HG03432 (cell line): ENCODE results near the gene KLHL41.

Experiments
- ATAC-seq: cut with Tn5 transposase; IDR thresholded peaks from one replicate; pipeline ENCODE4 v1.9.1; 2021; ENCODE audit warnings: mild to moderate bottlenecking, moderate library complexity; ENCODE audit not compliant: unreplicated experiment

Gene KLHL41

DNA sequence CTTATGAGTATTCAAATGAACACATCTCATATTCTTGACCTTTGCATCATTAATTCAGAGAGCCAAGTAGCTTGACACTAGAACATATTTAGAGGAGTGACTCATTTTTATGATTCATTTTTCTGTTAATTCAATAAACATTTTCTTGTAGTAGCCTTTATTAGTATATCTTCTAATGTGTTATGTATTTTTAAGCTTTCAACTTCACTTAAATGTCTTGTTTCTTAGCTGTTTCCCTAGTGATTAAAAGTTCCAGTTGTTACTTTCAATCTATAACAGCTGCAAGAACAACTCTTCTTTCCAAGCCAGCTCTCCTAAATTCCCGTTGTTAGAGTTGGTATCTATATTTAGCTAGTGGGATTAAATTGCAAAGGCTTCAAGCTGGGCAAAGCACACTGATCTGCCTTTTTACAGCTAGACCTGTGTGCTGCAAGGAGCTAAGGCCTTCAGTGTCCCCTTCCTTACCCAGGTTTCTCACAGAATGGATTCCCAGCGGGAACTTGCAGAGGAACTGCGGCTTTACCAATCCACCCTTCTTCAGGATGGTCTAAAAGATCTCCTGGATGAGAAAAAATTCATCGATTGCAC, at the start of gene KLHL41:
TSS of gene KLHL41 (plus strand) at position 405 of the 588 bp plus-strand sequence. CDS start at position 482, 77 bp downstream.
- no peak for ATAC-seq

DNA sequence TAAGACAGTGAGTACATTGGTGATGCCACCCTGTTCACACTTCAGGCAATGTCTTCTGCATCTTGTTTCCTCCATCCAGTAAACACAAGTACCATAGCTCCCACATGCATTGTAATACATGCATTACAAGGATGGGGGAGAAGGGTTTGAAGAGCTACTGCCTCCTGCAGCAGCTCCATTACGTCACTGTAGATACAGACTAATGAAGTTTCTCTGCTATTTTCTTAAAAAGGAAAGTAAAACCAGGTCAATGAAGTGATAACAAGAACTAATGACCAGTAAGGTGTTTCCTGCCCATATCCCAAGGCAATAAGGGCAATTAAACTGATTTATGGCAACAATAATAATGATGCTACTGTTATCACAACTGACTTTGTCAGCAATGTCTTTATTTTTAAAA, 48.4 kb upstream of the KLHL41 start:
- no peak for ATAC-seq

DNA sequence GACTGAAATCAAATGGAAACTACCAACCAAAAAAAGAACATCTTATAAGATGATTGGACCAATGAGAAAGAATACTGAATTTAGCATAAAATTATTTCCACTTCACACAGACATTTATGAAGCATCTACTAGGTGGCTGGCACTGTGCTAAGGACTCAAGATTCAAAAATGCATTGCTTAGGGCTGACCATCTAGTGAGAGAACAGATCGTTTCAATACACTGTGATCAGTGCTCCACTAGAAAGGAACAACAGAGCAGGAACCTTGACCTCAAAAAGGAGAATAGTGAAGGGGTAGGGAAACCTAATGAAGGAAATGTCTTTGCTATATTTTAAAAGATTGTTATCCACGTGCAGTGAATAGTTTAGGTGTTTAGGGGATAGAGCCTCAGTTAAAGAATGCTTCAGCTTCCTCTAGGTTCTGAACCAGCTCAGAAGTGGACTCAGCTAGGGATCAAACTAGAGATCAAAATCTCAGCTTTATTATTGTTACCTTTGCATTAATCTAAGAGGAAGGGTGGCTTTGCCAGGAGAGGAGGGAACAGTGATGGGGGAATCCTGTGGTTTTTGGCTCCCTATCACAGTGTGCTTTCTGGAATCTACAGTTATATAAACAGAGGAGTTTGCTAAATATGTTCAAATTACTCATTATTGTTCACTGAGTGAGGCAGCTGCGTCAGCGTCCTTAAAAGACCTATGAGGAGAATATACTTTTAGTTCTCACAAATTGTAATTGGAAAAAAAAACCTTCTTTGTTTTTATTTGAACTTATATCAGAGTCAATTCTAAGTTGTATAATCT, 46.4 kb upstream of the KLHL41 start:
- no peak for ATAC-seq

DNA sequence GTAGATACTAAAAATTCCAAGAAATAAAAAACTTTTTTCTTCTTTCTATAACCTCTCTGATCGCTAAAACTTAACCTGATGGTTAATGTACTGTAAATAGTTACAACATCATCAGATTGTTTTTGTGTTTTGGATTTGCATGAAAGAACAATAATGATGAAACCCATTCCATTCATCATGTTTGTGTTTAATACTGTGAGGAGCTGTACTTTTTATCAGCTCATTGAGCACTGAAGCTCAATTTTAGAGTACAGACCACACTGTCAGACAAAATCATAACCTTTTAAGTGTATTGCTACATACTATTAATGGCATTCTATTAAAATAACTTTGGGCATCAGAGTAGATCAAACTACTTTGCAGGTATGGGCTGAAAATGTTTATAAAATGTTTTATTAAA, 45.0 kb upstream of the KLHL41 start:
- no peak for ATAC-seq

DNA sequence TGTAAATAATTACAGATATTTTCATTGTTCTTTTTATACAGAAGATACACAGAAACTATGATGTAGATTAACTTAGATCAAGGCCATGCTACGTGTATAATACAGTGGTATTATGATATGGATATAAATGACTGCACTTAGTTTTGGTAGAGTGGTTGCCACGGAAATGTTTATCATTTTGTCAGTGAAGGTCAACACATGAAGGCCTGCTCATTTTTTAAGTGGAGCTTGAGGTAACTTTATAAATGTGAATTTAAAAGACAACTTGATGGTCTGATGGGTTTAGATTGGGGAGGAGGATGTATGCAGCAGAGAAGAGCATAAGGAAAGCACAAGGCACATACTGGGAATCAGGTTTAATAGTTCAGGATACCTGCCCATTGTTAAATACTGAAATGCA, 44.6 kb upstream of the KLHL41 start:
- ATAC-seq = no peak

DNA sequence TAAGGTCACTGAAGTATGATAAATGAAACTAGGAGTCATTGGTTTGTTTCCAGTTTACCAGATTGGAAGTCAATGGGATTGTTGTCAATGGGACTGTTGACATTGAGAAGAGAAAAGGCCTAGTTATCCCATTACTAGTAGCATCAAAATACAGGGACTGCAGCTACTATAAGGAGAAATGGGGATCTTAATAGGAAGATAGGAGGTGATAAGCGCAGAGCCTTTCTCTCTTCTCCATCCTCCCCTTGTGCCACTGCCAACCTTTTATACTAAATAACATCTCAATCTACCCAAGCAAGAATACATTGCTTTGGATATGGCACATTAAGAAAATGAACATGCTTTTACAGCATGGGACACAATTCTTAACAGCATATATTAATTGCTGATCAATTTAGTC, 40.7 kb upstream of the KLHL41 start:
- ATAC-seq = no peak

DNA sequence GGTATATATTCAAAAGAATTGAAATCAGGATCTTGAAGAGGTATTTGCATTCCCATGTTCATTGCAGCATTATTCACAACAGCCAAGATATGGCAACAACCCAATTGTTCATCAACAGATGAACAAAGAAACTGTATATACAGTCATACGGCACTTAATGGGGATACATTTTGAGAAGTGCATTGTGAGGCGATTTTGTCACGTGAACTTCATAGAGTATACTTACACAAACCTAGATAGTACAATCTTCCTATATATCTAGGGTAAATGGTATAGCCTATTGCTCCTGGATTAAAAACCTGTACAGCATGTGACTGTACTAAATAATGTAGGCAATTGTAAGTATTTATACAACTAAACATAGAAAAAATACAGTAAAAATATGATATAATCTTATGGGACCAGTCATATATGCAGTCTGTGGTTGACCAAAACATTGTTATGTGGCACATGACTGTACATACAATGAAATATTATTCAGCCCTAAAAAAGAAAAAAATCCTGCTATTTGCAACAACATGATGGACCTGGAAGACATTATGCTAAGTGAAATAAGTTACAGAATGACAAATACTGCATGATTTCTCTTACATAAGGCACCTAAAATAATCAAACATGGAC, 39.4 kb upstream of the KLHL41 start:
- ATAC-seq = no peak

DNA sequence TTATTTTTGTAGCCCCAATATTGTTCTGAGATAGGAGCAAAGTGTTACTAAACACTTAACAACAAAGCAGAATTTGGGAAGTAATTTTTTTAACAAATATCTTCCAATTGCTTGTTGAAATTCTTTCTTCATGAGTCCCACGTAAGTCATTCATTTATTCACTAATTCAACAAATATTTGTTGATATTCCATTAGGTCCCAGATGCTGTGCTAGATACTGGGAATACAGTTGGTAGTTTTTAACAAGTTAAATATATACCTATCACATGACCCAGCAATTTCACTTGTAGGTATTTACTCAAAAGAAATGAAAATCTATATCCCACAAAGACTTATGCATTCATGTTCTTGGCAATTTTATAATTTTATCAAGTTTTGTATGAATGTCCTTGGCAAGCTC, 37.3 kb upstream of the KLHL41 start:
- no peak for ATAC-seq

DNA sequence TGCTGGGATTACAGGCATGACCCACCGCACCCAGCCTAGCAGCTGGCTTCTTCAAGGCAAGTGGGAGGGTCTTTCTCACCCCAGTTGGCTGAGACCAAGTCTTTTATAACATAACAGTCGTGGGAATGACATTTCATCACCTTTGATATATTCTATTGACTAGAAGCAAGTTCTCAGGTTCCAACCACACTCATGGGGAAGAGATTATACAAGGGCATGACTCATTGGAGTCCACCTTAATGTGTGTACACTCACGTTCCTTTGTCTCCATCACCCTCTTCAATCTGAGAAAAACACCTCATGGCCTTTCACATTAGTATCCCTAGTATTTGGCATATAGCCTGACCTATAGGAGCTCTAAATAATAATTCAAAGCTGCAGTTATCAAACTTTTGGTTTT, 33.0 kb upstream of the KLHL41 start:
- ATAC-seq = no peak

DNA sequence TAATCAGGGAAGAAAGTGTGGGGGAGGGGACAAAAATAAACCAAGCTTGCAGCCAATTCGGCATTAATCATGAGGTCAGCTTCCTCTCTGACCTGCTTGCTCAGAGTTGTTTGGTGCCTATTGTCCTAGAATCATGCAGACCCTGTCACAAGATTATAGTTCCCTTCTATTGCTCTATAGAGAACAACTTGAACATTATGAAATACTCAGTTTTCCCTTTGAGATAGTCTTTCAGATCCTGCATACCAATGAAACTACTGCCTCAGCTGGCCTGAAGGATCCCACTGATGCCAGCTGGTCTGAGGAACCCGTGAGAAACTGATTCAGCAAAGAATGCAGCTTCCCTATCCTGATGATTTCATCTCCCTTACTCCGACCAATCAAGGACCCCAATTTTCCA, 31.2 kb upstream of the KLHL41 start:
- no peak for ATAC-seq

DNA sequence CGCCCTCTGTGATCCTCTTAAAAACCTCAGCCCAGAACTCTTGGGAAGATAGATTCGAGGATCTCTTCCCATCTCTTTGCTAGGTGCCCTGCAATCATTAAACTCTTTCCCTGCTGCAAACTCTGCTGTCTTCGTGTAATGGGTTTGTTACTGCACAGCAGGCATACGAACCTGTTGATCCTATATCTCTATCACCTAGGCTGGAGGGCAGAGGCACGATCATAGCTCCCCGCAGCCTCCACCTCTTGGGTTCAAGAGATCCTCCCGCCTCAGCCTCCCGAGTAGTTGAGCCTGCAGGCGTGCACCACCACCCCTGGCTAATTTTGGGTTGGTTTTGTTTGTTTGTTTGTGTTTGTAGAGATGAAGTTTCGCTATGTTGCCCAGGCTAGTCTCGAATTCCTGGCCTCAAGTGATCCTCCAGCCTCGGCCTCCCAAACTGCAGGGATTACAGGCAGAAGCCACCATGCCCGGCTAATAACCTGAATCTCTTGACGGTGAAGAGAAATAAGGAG, 30.7 kb upstream of the KLHL41 start:
- no peak for ATAC-seq

DNA sequence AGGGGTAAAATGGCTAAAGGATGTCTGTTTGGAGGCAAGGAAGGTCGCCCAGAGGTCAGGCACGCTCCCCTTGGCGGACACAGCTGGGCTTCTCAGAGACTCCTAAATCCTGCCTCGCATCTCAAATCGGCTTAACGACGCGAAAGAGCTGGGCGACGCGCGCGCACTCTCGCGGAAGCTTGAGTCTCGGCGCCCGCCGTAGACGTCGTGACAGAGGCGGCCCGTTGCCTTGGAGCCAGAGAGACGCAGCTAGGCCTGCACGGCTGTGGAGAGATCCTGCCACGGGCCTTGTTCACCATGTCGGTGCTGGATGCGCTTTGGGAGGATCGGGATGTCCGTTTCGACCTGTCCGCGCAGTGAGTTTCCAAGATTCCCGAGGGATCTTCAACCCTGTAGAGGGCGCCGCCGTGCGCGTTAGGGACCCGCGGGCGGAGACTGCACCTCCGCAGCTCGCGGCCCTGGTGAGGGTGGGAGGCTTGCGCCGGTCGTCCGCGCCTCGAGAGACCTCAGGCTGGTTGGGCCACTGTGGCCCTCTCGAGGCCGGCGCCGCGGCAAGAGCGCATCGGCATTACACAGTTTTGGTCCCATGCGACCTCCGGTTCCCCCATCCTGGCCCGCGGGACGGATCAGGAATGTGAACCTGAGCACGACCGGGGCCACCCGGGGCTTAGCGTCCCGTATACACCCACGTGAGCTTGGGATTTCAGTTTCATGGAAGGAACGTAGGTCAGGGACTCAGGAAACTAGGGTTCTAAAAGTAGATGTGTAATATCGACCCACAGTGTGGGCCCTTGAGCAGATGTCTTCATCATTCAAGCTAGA, 30.0 kb upstream of the KLHL41 start, which contains the start of gene BBS5:
TSS of gene BBS5 (plus strand) at position 238 of the 822 bp plus-strand sequence. CDS start at position 298, 60 bp downstream.
- peak; percentile 98 for ATAC-seq

DNA sequence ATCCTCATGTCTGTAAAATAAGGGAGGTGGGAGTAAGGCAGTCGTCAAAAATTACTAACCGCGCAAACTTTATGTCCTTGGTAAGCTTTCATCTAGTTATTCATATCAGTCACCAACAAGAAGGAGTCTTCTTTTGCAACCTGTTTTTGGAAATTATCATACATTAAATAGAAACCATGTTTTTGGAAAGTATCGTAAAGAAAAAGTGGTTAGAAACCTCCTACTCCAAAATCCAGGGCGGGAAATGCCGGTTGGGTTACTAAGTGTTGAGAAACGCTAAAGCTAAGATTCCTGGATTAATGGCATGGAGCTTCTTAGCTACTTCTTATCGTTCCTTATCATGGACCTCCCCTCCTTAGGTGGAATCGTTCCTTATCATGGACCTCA, 29.4 kb upstream of the KLHL41 start:
- ATAC-seq = no peak

DNA sequence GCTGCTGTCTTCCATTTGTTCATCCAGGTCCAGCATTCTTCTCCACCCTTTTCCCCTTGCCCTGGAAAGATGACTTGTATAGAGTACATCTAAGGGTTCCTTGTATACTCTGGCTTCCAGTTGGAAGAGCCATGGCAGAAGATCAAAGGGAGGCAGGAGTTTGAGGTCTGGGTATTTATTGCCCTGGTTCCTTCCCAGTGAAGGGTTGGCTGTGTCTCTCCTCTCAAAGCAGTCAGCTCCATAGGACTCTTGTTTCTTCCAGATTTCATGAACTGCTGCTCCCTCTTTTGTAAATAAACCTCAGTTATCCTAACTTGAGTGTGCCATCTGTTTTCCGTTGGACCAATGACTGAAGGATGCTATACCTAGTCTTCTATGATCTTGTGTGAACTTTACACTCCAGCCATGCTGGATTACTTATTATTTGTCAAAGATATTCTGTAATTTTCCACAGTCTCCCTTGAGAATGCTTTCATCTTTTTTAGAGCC, 23.8 kb upstream of the KLHL41 start:
- no peak for ATAC-seq

DNA sequence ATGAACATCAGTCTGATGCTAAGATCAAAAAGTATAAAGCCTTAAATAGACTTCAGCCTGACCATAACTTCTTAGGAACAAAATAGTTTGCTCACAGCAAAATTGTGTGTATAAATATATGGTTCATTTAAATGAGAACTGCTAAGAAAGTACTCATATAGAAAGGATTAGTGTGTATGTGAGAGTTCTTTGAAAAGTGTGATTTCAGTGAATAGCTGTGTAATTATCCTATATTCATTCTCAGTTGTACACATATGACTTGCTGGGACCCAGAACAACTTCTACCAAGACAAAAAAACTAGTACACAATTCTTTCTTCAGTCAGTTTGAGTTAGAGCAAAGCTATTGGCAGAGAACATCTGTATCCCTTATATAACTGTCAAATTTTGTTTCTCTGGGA, 23.0 kb upstream of the KLHL41 start:
- ATAC-seq = no peak

DNA sequence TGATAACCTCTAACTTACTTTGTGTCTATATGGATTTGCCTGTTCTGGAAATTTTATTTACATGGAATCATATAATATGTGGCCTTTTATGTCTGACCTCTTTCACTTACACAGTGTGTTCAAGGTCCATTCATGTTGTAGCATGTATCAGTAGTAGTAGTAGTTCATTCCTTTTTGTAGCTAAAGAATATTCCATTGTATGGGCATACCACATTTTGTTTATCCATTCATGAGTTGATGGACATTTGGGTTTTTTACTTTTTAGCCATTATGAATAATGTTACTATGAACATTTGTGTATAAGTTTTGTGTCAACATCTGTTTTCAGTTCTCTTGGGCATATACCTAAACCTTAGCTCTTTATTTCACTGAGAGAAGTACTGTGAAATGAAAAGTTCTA, 18.7 kb upstream of the KLHL41 start:
- no peak for ATAC-seq

DNA sequence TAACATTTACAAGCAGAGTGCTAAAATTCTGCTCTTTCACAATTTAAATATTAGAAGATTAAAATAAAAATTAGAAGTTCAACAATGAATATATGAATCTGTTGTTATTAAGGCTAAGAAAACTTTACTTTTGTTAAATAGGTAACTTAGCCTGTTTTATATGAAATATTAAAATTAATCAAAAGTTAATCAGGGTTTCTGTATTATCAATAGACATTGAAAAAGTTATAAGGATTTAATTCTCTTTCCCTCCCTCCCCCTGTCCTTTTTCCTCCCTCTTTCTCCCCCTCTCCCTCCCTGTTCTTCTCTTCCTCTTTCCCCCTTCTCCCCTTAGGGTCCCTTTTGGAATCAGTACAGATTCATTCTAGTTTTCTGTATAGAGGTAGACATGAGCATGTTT, 18.1 kb upstream of the KLHL41 start:
- ATAC-seq = no peak

DNA sequence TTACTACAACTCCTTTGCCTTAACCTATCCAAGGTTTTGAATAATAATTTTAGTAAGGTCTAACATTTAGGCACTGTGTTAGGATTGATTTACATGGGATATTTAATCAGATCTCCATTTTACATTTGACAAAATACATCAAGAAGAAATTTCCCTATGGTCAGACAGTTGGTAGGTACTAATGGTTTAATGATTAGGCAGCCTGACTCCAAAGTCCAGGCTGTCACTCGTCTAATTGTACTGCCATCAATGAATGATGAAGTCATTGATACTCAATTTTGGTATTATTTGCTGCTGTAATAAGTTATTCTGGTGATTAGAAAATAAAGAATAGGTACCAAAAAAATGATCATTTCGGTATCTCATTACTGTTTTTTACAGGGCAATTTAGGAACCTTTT, 16.1 kb upstream of the KLHL41 start:
- no peak for ATAC-seq

DNA sequence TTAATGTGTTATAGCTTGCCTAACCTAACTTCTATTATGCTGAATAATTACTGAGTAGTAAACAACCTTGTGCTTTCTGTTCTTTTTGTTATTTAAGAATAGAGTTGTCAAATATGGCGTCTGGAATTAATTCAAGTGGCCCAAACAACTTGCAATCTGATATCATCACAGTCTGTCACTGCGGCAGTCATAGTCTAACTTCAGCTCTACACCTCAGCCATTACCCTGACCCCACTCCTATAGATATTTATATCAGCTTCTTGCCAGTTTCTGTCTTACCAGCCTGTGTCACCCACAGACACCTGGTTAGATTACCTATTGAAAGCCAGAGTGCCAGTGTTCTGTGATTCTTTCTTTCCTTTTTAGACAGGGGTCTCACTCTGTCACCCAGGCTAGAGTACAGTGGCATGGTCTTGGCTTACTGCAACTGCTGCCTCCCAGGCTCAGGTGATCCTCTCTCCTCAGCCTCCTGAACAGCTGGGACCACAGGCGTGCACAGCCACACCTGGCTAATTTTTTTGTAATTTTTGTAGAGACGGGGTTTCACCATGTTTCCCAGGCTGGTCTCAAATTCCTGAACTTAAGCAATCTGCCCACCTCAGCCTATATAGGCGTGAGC, 14.1 kb upstream of the KLHL41 start:
- ATAC-seq = no peak

DNA sequence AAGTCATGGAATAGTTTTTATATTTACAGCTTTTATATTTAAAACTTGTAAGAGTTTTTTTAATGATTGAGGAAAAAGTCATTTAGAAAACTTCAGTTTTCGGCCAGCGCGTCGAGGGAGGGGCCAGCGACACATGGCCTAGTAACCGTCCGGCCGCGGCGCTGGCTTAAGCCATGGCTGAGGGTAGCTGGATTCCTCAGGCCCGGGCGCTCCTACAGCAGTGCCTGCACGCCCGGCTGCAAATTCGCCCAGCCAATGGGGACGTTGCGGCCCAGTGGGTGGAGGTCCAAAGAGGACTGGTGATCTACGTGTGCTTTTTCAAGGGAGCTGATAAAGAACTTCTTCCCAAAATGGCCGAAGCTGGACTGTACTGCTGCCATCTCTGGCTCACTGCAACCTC, 4.9 kb upstream of the KLHL41 start:
- ATAC-seq = no peak

DNA sequence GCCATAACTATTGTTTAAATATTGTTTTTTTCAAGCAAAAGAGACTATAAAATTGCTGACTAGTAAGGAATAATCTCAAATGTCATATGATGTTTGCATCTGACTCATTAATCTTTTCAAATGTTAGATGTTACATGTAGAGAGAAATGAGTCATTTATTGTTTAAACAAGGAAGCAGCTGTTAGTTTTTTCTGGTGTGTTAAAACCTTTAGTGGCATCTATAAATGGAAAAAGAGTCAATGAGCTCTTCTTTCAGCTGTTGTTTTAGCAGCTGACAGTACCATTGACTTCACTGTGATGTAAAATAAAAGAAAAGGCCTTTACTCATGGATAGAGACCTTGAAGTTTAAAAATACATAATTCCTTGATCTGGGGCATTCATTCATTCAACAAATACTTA, 1.8 kb upstream of the KLHL41 start:
- no peak for ATAC-seq
